ENCODE results near the gene TNFRSF19. TPM values are rescaled to one million over a fixed set of nuclear protein-coding genes. Genes with fewer than 3 reads are reported as not detected.

Gene TNFRSF19
- total and polyA plus RNA-seq, 2 of the 4 experiments (the other 2 are of a cell fraction) = 18.6 to 26.3 TPM

GRCh38 chr13:23580684-23581060 lies 10.5 kb downstream of the TNFRSF19 start:
- CTCF ChIA-PET = interaction anchor here (0.5 to 1.0 kb wide), 3 partner anchors 75 to 116 kb away, joined by 3 to 4 read pairs (median 4); no protein-coding TSS in a partner anchor
- peak overlapping the region; percentile 94 for H3K4me2 ChIP-seq (ENCODE audit: low read depth, low read length)
- H3K4me3 ChIP-seq (ENCODE audit: insufficient read depth, low read depth, low read length) = peak overlapping the region; percentile 91

More at GRCh38 chr13:23580684-23581060, 10.5 kb downstream of the TNFRSF19 start:
- Histone ChIP-seq H3K79me1 (ENCODE audit: low read depth in 1 of 2, low read length in 2 of 2) (peaks cover 12 to 31% of the 10 kb centered on the region in 2 experiments), H2AK5ac (ENCODE audit: low read depth, low read length) (no peak overlapping the region), H3K4ac (ENCODE audit: low read depth, low read length) (peak overlapping the region; percentile 45; the same call in 1 of the 2 replicates), H3K4me1 (ENCODE audit: control insufficient read depth, insufficient read depth, low read length) (peaks cover 4% of the 10 kb centered on the region), H3K23ac (ENCODE audit: low read depth, low read length) (peak overlapping the region; percentile 13; the same call in 1 of the 2 replicates), H2BK15ac (ENCODE audit: low read depth, low read length) (no peak overlapping the region), H2AFZ (replicated peaks; ENCODE audit: low read length, poor library complexity) (no peak overlapping the region), H3K9ac (ENCODE audit: low read depth, low read length) (peak overlapping the region; percentile 74), H3K27me3 (ENCODE audit: control insufficient read depth, insufficient read depth, low read length) (no peaks in the 10 kb centered on the region), H3K36me3 (ENCODE audit: control insufficient read depth, insufficient read depth, low read length) (peaks cover 9% of the 10 kb centered on the region), H4K5ac (ENCODE audit: low read depth, low read length) (peak overlapping the region; percentile 51), H3K9me1 (ENCODE audit: insufficient read depth, low read length) (peaks cover 7% of the 10 kb centered on the region; the same call in 1 of the 2 replicates), H3K14ac (replicated peaks; ENCODE audit: low read depth, low read length) (peak overlapping the region; percentile 50; the same call in 1 of the 2 replicates), H3K9me3 (ENCODE audit: control insufficient read depth, insufficient read depth, low read length) (no peaks in the 10 kb centered on the region), H4K8ac (ENCODE audit: low read depth in 2 of 2, low read length in 2 of 2) (peak overlapping the region in 1 of 2 experiments; percentile 4; a peak in 2 of 4 replicates), H4K91ac (ENCODE audit: insufficient read depth, low read depth, low read length) (no peak overlapping the region), H3K56ac (ENCODE audit: extremely low read depth, insufficient read depth, low read length) (peak overlapping the region; percentile 26; the same call in 1 of the 2 replicates), H2AK9ac (replicated peaks; ENCODE audit: low read depth, low read length, poor library complexity) (no peak overlapping the region), H2BK120ac (ENCODE audit: low read depth, low read length) (0 out of 2 replicates have a peak overlapping the region, but pooled peaks have one; percentile 36), H4K20me1 (ENCODE audit: insufficient read depth, low read length) (no peaks in the 10 kb centered on the region), H3K18ac (ENCODE audit: low read depth, low read length) (peak overlapping the region; percentile 62), H2BK5ac (ENCODE audit: low read depth, low read length, poor library complexity, severe bottlenecking) (peak overlapping the region; percentile 31), H2BK20ac (ENCODE audit: low read depth, low read length) (peak overlapping the region; percentile 23; the same call in 1 of the 2 replicates), H3K27ac (ENCODE audit: insufficient read depth, low read length) (peak overlapping the region; percentile 79; the same call in 1 of the 2 replicates)
- in situ Hi-C loops (cut with MboI; ENCODE audit: low sequenced_read_pairs) (loop anchor here (10.0 kb wide), 1 partner anchor 284 kb away; no protein-coding TSS in a partner anchor), dilution Hi-C loops (cut with HindIII; ENCODE audit: low sequenced_read_pairs, unreplicated experiment) (no loop called here), intact Hi-C loops (cut with micrococcal nuclease) (no loop called here)
- BruUV-seq (replicated peaks) = no TSS peak
- DNase-seq (no peak), ATAC-seq (ENCODE audit: low read depth) (no peak)
- POLR2A ChIA-PET (ENCODE audit: unreplicated experiment) = no interaction called here
- no peak for TF ChIP-seq BHLHE40 (IDR thresholded peaks at IDR 0.05; ENCODE audit: low read depth, low read length)
- no peak for TF ChIP-seq SMC3 (IDR thresholded peaks at IDR 0.05; ENCODE audit: low read depth, low read length)
- no peak for TF ChIP-seq MAZ (IDR thresholded peaks at IDR 0.05; ENCODE audit: borderline replicate concordance, low read depth, low read length)
- no peak for TF ChIP-seq RFX5 (IDR thresholded peaks at IDR 0.05; ENCODE audit: low read depth, low read length)
- TF ChIP-seq CTCF (conservative IDR thresholded peaks at IDR 0.05; ENCODE audit: low read depth, low read length) = no peak
- TF ChIP-seq CHD1 (IDR thresholded peaks at IDR 0.05; ENCODE audit: low read depth, low read length) = no peak
- no peak for TF ChIP-seq CEBPB (IDR thresholded peaks at IDR 0.05; ENCODE audit: low read depth, low read length)
- TF ChIP-seq POLR2A (IDR thresholded peaks at IDR 0.05; ENCODE audit: low read depth, low read length) = no peak
- no CpG with 5 or more reads among the region's 1 CpG for WGBS, 2 experiments (ENCODE audit: extremely low coverage in 2 of 2, insufficient read length in 1 of 2)

All from IMR-90 (cell line).